UCSD-AML1 (cell line): ENCODE measurements around the gene MOSMO.
"Not testable (repeated sequence)": the region's sequence is repeated elsewhere in the genome, so short reads cannot be mapped to it uniquely, and the experiment has no call there.

ENCODE experiments used
- DNase-seq: peaks from one replicate; lab custom pipeline; 2025; ENCODE audit not compliant: unreplicated experiment; lab: John Stamatoyannopoulos, UW

MOSMO gene

GRCh38 chr16:22043882-22044281 is 36.0 kb downstream of the MOSMO start:
- DNase-seq, result not testable (repeated sequence)

- DNase-seq, result not testable (repeated sequence)
Observed at GRCh38 chr16:22045888-22046287, 38.0 kb downstream of the MOSMO start.

- DNase-seq, result no peak
Observed at GRCh38 chr16:22050963-22051362, 43.1 kb downstream of the MOSMO start.

GRCh38 chr16:22052980-22053379 is 45.1 kb downstream of the MOSMO start:
- DNase-seq, result no peak

- no peak for DNase-seq
Observed at GRCh38 chr16:22053921-22054341, 46.0 kb downstream of the MOSMO start.

GRCh38 chr16:22054847-22055590 is 47.1 kb downstream of the MOSMO start:
- no peak for DNase-seq

GRCh38 chr16:22055881-22056280 is 48.0 kb downstream of the MOSMO start:
- DNase-seq, result no peak

- DNase-seq, result no peak
Observed at GRCh38 chr16:22063888-22064467, 56.1 kb downstream of the MOSMO start.

GRCh38 chr16:22065252-22065651 is 57.3 kb downstream of the MOSMO start:
- no peak for DNase-seq

GRCh38 chr16:22070361-22071330 is 62.7 kb downstream of the MOSMO start:
- no peak for DNase-seq

- DNase-seq, result no peak
Observed at GRCh38 chr16:22071331-22071910, 63.5 kb downstream of the MOSMO start.

GRCh38 chr16:22073350-22073749 is 65.4 kb downstream of the MOSMO start:
- DNase-seq, result no peak

GRCh38 chr16:22075043-22075757 is 67.3 kb downstream of the MOSMO start:
- DNase-seq, result no peak

GRCh38 chr16:22075776-22076175 is 67.9 kb downstream of the MOSMO start:
- no peak for DNase-seq

- peak; percentile 65 for DNase-seq
Observed at GRCh38 chr16:22077700-22078313, 69.9 kb downstream of the MOSMO start.

- no peak for DNase-seq
Observed at GRCh38 chr16:22078656-22079055, 70.7 kb downstream of the MOSMO start.

GRCh38 chr16:22081050-22081449 is 73.1 kb downstream of the MOSMO start:
- DNase-seq, result no peak

GRCh38 chr16:22086440-22086839 is 78.5 kb downstream of the MOSMO start:
- DNase-seq, result no peak

- DNase-seq, result no peak
Observed at GRCh38 chr16:22088642-22089041, 80.7 kb downstream of the MOSMO start.

- no peak for DNase-seq
Observed at GRCh38 chr16:22089910-22090309, 82.0 kb downstream of the MOSMO start.
